ENCODE data around the gene MBTPS1. TPM values are rescaled to one million over a fixed set of nuclear protein-coding genes. Genes with fewer than 3 reads are reported as not detected.

The MBTPS1 gene
- 131 and 136 TPM in 2 replicates for total RNA-seq

DNA sequence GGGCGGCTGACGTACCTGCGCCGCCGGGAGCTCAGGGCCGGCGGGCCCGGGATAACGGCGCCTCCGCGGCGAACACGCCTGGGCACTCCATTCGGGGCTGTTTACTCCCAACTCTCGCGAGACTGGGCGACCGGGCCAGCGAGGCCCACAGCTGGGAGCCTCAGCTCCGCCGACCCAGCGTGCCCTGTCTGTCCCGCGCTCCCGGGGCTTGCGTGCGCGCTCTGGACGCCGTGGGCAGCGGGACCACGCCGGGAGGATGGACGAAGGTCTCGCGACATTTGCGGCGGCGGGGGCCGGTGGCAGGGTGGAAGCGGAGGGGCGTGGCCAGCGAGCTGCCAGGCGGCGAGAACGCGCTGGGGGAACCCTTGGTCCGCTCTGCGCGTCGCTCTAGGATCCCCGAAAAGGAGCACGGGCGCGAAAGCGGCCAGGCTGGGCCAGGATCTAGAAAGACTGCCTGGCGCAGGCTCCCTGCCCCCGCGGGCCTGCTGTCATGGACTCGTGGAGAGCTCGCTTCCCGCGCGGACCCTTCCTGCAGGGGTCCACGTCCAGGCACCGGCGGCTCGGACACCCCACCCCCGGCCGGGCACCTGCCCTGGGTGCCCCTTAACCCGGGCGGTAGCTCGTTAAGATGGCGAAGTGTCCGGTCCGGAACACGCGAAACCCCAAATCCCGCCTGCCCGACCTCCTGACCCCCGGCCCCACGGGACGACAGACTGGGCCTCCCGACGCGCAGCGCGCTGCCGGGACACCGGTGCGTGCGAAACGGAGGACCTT is at the start of gene MBTPS1:
Gene MBTPS1, minus strand, starts transcription at position 223 of the 774 bp plus-strand sequence. CDS start 15,159 bp downstream, outside the sequence.

DNA sequence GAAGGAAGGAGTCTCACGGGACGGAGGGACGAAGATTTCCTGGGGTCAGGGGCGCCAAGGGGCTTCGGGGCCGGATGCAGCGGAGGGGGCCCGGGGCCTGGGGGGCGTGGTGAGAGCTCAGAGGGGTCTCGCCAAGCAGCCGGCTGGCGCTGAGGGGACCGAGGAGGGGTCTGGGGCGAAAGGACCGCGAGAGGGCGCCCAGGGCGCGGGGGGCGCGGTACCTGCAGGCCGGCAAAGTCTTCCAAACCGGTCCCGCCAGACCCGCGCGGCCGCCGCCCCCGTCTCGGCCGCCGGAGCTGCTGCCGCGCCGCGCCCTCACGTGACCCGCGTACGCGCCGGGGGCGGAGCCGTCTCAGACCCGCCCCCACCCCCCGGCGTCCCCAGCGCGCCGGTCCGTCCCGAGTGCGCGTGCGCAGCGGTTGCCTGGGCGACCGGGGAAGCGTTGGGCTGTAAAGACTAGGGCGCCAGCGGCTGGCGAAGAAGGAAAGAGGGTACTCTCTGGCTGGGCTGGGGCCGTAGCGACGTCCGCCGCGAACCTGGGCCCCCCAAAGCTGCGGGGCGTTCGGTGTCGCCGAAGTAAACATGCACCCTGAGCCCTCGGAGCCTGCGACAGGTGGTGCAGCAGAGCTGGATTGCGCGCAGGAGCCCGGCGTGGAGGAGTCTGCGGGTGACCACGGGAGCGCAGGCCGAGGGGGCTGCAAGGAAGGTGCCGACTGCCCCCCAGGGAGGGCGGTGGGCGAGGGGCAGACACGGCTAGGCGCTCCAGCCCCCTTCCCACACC is 28.3 kb upstream of the MBTPS1 start, which contains the start of the genes DNAAF1 and HSDL1:
Gene DNAAF1, plus strand, starts transcription at position 450 of the 781 bp plus-strand sequence. Its CDS starts 133 bp downstream, at position 583.
Gene HSDL1, minus strand, starts transcription at position 319 of the 781 bp plus-strand sequence. CDS start 13,856 bp downstream, outside the sequence.

DNA sequence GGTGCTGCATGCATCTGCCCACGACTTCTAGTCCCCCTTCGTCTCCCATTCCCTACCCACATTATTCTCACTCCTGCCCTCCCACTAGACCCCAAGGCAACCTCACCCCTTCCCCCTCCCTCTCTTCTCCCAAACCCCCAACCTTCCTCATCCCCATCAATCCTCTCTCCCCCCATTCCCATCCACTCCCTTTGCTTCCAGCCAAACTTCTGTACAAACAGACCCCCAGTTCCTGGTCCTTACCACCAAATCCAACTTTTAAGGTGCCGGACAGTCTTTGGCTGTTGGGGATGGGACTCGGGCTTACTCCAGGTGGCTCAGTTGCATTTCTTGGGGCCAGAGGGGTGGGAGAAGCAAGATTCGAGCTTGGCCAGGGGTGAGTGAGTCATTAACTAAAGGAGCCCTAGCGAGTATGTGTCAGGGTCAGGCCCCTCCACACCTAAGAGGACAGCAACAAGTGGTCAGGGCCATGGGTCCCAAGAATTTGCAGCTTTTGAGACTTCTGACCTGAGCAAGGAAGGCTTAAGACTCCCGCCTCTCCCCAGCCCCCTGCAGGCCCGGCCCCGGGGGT is 74.3 kb downstream of the MBTPS1 start, which contains the start of gene SLC38A8:
Gene SLC38A8, minus strand, starts transcription at position 488 of the 571 bp plus-strand sequence. CDS start 638 bp downstream, outside the sequence.

Small RNA genes lying within 50 kb of the gene (small RNA-seq; reads per million reads assigned to genes)
- gene RNA5SP432 = not detected

Other genes with a start within 250 kb of the MBTPS1 start
- gene MLYCD, start 217.8 kb downstream of the MBTPS1 start, total RNA-seq = 2.6 and 2.9 TPM in 2 replicates
- gene OSGIN1, start 163.7 kb downstream of the MBTPS1 start, total RNA-seq = 5.9 and 6.1 TPM in 2 replicates
- 0.07 and 0.13 TPM in 2 replicates for gene NECAB2, start 148.7 kb downstream of the MBTPS1 start, total RNA-seq
- gene SLC38A8, start 74.1 kb downstream of the MBTPS1 start, total RNA-seq = not detected in 2 replicates
- gene HSDL1, start 28.2 kb upstream of the MBTPS1 start, total RNA-seq = 23.9 and 26.4 TPM in 2 replicates
- 0.14 TPM in 1 of 2 replicates, not detected in the other for gene DNAAF1, start 28.4 kb upstream of the MBTPS1 start, total RNA-seq
- 29.1 and 39.0 TPM in 2 replicates for gene TAF1C, start 70.1 kb upstream of the MBTPS1 start, total RNA-seq
- gene ADAD2, start 74.2 kb upstream of the MBTPS1 start, total RNA-seq = not detected in 2 replicates
- gene KCNG4, start 123.1 kb upstream of the MBTPS1 start, total RNA-seq = not detected in 2 replicates
- not detected in 2 replicates for gene WFDC1, start 177.9 kb upstream of the MBTPS1 start, total RNA-seq

All from thoracic aorta endothelial cell (primary cell).